HG03469 (cell line): ENCODE measurements around the gene S100A9.
"Not testable (repeated sequence)": the region's sequence is repeated elsewhere in the genome, so short reads cannot be mapped to it uniquely, and the experiment has no call there.

Experiments
- ATAC-seq: cut with Tn5 transposase; IDR thresholded peaks from one replicate; pipeline ENCODE4 v1.9.1; 2021; ENCODE audit warnings: mild to moderate bottlenecking, moderate library complexity, moderate number of reproducible peaks; ENCODE audit not compliant: unreplicated experiment

Gene S100A9

DNA sequence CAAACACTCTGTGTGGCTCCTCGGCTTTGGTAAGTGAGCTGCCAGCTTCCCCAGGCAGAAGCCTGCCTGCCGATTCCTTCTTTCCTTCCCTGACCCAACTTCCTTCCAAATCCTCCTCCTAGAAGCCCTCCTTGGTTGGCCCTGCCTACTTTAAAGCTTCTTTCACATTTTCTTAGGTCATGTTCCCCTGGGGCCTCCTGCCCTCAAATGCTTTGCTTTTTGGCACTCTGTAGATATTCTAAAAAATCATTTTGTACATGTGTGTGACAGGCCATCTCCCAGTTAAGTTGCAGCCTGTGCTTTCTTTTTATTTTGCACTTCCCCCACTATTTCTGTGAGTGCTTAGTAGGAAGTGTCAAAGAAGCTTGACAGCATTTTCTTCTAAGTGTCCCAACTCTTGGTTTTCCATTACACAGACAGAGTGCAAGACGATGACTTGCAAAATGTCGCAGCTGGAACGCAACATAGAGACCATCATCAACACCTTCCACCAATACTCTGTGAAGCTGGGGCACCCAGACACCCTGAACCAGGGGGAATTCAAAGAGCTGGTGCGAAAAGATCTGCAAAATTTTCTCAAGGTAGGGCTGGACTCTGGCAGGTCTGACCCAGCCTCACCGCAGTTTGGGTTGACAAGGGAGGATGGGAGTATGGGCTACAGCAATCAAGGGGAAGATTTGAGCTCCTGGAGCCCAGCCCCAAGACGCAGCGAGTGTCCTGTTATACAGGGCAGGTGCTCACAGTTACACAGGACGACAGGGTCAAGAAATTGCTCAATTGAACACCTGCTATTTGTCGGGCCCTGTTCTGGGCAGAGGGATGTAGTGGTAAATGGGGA is at the start of gene S100A9:
S100A9 (plus strand) TSS at position 2 of the 838 bp plus-strand sequence; CDS start at position 432, 430 bp downstream.
- ATAC-seq, result no peak

- ATAC-seq, result no peak
These were observed 49.1 kb upstream of the S100A9 start for GRCh38 chr1:153308540-153308939.

- no peak for ATAC-seq
These were observed 48.2 kb upstream of the S100A9 start for GRCh38 chr1:153309441-153309840.

DNA sequence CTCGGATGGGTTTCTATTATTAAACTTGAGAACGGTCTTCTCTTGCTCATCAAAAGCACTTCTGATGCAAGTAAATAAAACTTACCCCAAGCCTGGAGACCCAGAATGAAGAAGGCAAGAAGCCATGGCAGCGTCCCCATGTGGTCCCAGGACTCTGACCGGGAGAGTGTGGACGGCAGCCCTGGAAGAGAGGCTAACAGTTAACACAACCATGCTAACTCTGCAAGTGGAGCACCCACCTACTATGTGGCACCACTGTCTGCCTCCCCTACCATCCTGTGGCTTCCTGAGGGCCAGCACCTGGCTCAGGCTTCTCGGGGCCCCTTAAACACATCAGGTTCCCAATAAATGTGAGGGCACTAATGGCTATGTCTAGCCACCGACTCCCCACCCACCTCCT is 47.1 kb upstream of the S100A9 start:
- no peak for ATAC-seq

GRCh38 chr1:153312570-153313186 is 45.0 kb upstream of the S100A9 start, which contains the start of gene PGLYRP3:
PGLYRP3 (minus strand) TSS chr1:153312952; CDS start chr1:153310665, 2,287 bp downstream.
- ATAC-seq, result no peak

DNA sequence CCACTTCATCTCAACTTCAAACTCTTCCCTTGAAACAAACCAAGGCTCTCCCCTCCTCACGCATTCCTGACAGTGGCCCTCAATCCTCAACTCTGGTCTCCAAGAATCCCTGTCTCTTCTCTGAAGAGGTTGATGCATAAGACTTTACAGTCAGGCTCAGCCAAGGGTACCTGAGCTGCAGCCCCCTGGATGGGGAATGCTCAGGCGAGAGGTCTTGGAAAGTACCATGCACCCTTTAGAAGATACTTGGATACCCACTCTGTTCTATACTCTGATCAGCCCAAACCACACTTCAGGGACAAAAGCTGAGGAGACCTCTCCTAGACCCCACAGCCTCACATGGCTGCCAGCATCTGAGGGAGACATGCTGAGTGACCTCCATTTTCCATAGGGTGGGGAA is 44.4 kb upstream of the S100A9 start:
- ATAC-seq, result no peak

DNA sequence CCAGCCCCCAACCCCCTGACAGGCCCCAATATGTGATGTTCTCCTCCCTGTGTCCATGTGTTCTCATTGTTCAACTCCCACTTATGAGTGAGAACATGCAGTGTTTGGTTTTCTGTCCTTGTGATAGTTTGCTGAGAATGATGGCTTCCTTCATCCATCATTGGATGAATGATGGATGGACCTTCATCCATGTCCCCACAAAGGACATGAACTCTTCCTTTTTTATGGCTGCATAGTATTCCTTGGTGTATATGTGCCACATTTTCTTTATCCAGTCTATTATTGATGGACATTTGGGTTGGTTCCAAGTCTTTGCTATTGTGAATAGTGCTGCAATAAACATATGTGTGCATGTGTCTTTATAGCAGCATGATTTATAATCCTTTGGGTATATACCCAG is 43.3 kb upstream of the S100A9 start:
- not testable (repeated sequence) for ATAC-seq

DNA sequence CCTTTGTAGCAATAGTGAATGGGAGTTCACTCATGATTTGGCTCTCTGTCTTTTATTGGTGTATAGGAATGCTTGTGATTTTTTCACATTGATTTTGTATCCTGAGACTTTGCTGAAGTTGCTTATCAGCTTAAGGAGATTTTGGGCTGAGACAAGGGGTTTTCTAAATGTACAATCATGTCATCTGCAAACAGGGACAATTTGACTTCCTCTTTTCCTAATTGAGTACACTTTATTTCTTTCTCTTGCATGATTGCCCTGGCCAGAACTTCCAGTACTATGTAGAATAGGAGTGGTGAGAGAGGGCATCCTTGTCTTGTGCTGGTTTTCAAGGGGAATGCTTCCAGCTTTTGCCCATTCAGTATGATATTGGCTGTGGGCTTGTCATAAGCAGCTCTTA is 41.6 kb upstream of the S100A9 start:
- not testable (repeated sequence) for ATAC-seq

DNA sequence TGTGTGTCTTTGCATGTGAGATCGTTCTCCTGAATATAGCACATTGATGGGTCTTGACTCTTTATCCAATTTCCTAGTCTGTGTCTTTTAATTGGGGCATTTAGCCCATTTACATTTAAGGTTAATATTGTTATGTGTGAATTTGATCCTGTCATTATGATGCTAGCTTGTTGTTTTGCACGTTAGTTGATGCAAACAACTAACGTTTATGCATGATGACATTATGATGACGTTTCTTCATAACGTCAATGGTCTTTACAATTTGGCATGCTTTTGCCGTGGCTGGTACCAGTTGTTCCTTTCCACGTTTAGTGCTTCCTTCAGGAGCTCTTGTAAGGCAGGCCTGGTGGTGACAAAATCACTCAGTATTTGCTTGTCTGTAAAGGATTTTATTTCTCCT is 39.5 kb upstream of the S100A9 start:
- ATAC-seq, result not testable (repeated sequence)

DNA sequence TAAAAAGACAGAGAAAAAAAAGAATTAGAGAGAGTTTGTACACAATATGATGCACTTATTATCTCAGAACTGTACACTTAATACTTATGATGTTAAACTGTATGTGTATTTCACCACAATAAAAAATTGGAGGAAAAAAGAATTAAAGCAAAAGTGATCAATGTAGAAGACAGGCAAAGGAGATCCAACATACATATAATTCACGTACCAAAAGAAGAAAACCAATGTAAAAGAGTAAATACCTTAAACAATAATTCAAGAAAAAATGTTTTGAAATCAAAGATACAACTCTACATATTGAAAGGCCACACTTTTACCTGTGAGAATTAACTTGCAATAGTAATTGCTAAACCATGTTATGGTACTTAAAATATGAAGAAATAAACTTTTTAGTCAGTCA is 35.1 kb upstream of the S100A9 start:
- no peak for ATAC-seq

DNA sequence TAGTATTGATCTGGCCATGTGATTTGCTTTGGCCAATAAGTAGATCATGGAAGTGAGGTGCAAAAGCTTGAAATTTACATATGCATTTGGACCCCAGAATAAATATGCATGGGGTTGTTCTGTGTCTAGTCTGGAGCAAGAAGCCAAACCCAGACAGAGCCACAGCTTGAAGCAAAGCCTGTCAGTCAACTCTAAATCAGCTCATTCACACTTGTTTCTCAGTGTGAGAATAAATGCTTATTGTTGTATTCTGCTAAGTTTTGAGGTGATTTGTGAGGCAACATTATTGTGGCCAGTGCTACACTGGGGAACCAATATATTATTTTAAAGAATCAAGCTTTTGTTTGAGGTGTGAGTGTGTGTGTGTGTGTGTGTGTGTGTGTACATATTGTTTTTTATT is 32.7 kb upstream of the S100A9 start:
- no peak for ATAC-seq

- no peak for ATAC-seq
These were observed 23.8 kb upstream of the S100A9 start for GRCh38 chr1:153333902-153334301.

DNA sequence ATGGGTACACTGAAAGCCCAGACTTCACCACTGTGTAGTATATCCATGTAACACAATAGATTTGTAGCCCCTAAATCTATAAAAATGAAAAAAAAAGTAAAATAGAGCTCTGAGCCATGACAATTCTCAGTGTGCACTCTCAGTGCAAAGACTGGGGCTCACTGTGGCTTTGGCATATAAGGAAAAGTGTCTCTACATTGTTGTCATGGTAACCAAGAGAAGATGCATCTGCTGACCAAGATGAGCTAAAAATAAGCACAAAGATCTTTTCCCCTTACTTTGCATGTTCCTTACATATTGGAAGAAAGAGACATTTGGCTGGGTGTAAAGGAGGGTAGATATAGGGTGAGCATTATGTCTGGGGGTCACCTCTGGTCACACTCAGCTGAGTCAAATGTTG is 21.0 kb upstream of the S100A9 start:
- no peak for ATAC-seq

DNA sequence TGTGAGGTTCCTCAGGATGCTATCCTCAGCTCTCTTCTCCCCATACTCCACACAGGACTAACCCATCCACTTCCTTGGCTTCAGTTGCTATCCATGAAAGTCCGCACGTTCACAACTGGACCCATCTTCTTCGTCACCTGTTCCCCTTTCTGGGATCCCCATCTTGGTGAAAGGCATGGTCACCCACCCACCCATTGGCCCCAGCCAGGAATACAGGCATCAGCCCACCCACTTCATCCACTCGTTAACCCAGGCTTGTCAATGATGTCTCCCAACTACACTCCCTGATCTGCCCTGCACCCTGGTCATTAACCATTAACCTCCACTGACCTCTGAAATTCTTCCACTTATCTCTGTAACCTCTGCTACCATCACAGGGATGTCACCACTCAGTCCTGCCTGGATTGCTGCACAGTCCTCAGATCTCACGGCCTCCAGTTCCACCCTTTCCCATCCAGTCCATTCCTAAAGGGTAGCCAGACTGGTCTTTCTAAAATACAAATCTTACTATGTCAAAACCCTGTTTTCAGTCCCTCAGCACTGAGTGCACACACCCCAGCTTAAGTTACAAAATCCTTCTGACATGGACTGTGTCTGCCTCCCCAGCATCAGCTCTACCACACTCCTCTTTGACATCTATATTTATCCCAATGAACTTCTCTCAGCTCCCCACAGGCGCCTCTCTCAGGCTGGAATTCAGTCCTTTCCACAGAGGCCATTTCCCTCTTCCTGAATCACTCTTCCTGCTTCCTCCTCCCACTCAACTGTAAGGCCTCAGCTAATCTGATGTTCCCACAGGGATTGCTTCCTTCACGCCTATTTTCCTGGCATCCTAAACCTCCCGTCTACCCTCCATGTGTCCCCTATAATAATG is 19.4 kb upstream of the S100A9 start:
- no peak for ATAC-seq

DNA sequence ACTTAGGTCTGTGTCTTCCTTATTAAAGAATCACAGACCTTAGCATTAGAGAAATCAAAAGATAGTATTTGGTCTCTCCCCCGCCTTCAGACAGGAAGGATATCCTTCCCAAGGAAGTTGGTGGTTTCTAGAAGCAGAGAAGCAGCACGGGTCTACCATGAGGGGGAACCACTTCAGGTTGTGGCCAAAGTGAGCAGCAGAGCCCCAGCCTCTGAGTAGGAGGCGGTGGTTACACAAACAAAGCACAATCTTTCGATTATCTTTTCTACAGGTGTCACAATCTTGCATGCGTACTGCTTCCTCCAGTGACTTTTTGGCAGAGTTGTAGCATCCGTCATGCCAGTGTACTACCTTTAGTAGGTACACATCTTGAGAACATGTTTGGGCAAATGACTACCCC is 17.9 kb upstream of the S100A9 start:
- no peak for ATAC-seq

DNA sequence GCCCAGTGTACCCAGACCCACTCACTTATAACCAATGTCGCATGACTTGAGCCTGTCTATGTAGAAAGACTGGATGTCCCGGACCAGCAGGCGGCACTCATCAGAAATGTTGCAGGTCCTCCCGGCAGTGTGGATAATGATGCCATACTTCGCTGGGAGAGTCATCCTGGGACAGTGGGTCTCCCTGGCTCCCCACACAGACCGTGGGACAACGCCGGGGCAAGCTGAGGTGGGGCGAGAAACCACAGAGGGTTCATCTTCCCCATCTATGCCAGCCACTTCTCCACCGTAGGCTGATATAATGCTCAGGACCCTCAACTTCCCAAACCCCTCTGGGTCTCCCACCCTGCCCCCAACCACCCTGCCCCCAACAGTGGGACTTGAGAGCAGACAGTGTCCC is 17.3 kb upstream of the S100A9 start:
- ATAC-seq, result no peak

DNA sequence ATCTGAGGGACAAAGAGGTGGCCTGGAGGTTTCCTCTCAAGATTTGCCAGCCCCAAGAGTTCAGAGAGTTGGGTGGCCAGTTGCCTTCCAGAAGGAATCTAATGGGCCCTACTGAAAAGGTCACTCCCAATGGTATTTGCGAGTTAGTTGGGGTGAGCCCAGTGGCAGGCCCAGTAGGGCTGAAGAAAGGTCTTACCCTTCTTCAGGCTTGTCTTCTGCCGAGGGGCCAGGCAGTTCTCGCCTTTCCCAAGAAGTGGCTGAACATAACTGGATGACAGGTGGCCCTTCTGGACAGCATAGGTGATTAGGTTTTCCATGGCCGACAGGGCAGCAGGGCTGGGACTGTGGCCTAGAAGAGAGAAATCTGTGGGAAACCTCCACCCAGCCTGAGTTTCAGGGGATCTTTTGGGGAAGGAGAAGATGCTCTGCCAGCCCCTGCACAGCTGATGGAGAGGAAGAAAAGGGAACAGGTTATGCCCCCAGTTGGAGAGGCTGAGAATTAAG is 16.2 kb upstream of the S100A9 start:
- no peak for ATAC-seq

GRCh38 chr1:153342178-153342577 is 15.5 kb upstream of the S100A9 start:
- ATAC-seq, result no peak

- no peak for ATAC-seq
These were observed 14.5 kb upstream of the S100A9 start for GRCh38 chr1:153343040-153343681.

GRCh38 chr1:153343811-153344717 is 13.6 kb upstream of the S100A9 start:
- ATAC-seq, result no peak
